ENCODE data around the gene DSG4.

DSG4 gene

GRCh38 chr18:31409276-31409675, 32.7 kb downstream of the DSG4 start:
- no peak for FAIRE-seq

GRCh38 chr18:31410716-31411483, 34.3 kb downstream of the DSG4 start:
- no peak for FAIRE-seq

- FAIRE-seq = no peak
Observed at GRCh38 chr18:31413137-31413536, 36.6 kb downstream of the DSG4 start.

- FAIRE-seq = no peak
Observed at GRCh38 chr18:31417850-31418249, 41.3 kb downstream of the DSG4 start.

GRCh38 chr18:31419457-31419932, 42.9 kb downstream of the DSG4 start:
- no peak for FAIRE-seq

GRCh38 chr18:31420032-31420431, 43.5 kb downstream of the DSG4 start:
- FAIRE-seq = no peak

GRCh38 chr18:31420524-31420923, 43.9 kb downstream of the DSG4 start:
- FAIRE-seq = no peak

- FAIRE-seq = no peak
Observed at GRCh38 chr18:31424383-31424988, 47.9 kb downstream of the DSG4 start.

GRCh38 chr18:31426021-31426420, 49.4 kb downstream of the DSG4 start:
- FAIRE-seq = no peak

GRCh38 chr18:31426871-31427406, 50.4 kb downstream of the DSG4 start:
- no peak for FAIRE-seq

GRCh38 chr18:31428211-31428610, 51.6 kb downstream of the DSG4 start:
- FAIRE-seq = no peak

GRCh38 chr18:31429623-31430022, 53.0 kb downstream of the DSG4 start:
- FAIRE-seq = no peak

- FAIRE-seq = no peak
Observed at GRCh38 chr18:31430072-31430471, 53.5 kb downstream of the DSG4 start.

- FAIRE-seq = no peak
Observed at GRCh38 chr18:31430554-31430953, 54.0 kb downstream of the DSG4 start.

GRCh38 chr18:31432316-31432715, 55.7 kb downstream of the DSG4 start:
- no peak for FAIRE-seq

- FAIRE-seq = no peak
Observed at GRCh38 chr18:31436825-31437224, 60.2 kb downstream of the DSG4 start.

- FAIRE-seq = no peak
Observed at GRCh38 chr18:31438402-31438801, 61.8 kb downstream of the DSG4 start.

- no peak for FAIRE-seq
Observed at GRCh38 chr18:31439807-31440325, 63.3 kb downstream of the DSG4 start.

- no peak for FAIRE-seq
Observed at GRCh38 chr18:31440787-31441186, 64.2 kb downstream of the DSG4 start.

- no peak for FAIRE-seq
Observed at GRCh38 chr18:31441493-31441892, 64.9 kb downstream of the DSG4 start.

GRCh38 chr18:31444142-31444541, 67.6 kb downstream of the DSG4 start:
- no peak for FAIRE-seq

GRCh38 chr18:31445908-31446307, 69.3 kb downstream of the DSG4 start:
- FAIRE-seq = no peak

GRCh38 chr18:31446854-31447253, 70.3 kb downstream of the DSG4 start:
- no peak for FAIRE-seq

All from TTC549 (cell line).